C4-2B (cell line): Measurements from ENCODE around the gene LRRC41.

Experiments used
- CTCF ChIP-seq: fragments of 450-650 bp; conservative IDR thresholded peaks from 2 replicates; pipeline ENCODE4 v1.5.1; 2017; ENCODE audit warnings: mild to moderate bottlenecking
- ZFX ChIP-seq: fragments of 450-650 bp; IDR thresholded peaks from 2 replicates; pipeline ENCODE4 v1.6.1; 2017

GRCh38 chr1:46262508-46262907, 40.9 kb downstream of the LRRC41 start:
- no peak for TF ChIP-seq CTCF
- TF ChIP-seq ZFX: no peak
